GM11168 (cell line): ENCODE data around the gene DNAJC6.

Experiments
- in situ Hi-C: fragments of 300-500 bp; cut with MboI; formaldehyde crosslinking; loops from one replicate; pipeline ENCODE4 v1.12.0; 2022; ENCODE audit warnings: low sequenced_read_pairs; ENCODE audit not compliant: unreplicated experiment

DNAJC6 gene

GRCh38 chr1:65395887-65396612 is 86.7 kb downstream of the DNAJC6 start:
- in situ Hi-C loops: no loop called here

- in situ Hi-C loops: no loop called here
Observed at GRCh38 chr1:65398083-65398482, 88.7 kb downstream of the DNAJC6 start.

DNA sequence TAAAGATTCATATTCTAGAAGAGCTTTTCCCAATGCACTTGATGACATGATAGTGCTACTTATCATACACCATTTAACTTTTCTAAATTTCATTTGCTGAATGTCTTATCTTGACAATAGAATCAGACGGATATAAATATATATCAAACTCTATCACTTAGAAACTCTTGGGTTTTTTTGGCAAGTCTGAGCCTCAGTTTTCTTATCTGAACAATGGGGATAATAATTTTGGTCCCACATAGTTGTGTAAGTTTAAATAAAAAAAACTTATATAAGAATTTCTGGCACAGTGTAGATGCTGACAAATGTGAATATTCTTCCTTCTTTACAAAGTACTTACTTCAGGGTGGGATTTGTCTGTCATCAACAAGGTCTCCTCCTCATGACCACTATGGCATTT is 89.7 kb downstream of the DNAJC6 start:
- in situ Hi-C loops: no loop called here

- in situ Hi-C loops: no loop called here
Observed at GRCh38 chr1:65401612-65402011, 92.3 kb downstream of the DNAJC6 start.

- in situ Hi-C loops: no loop called here
Observed at GRCh38 chr1:65404941-65405340, 95.6 kb downstream of the DNAJC6 start.

GRCh38 chr1:65407877-65408276 is 98.5 kb downstream of the DNAJC6 start:
- in situ Hi-C loops: no loop called here

- in situ Hi-C loops: no loop called here
Observed at GRCh38 chr1:65409314-65409713, 100.0 kb downstream of the DNAJC6 start.

GRCh38 chr1:65409816-65410326 is 100.5 kb downstream of the DNAJC6 start:
- in situ Hi-C loops: no loop called here

DNA sequence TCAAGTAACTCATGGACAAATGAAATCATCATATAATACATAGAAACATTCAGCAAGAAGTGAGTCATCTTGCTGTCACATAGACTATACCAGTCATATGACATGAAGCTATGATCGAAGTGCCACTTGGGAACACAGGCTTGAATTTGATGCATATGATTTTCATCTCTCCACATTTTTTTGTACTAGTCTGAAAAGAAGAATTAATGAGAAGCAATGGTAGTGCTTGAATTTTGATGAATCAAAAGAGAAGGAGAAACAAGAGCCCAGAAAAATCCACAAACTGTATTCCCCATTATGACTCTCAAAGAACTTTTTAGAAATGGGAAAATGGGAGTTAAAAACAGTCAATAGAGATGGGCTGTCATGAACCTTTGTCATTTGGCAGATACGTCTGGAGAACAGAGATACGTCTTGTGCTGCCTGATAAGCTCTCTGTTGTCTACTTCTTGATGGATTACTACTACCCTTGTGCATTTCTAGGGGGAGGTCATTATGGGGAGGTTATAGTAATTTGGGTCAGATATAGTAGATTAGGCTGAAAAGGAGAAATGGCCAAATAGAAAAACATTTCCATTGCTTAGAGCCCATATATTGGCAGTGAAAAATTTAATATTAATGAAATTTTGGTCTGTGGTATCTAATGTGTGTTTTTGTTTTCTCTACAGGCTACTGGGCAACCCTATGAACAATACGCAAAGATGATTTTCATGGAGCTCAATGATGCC is 103.1 kb downstream of the DNAJC6 start:
- in situ Hi-C loops: no loop called here

DNA sequence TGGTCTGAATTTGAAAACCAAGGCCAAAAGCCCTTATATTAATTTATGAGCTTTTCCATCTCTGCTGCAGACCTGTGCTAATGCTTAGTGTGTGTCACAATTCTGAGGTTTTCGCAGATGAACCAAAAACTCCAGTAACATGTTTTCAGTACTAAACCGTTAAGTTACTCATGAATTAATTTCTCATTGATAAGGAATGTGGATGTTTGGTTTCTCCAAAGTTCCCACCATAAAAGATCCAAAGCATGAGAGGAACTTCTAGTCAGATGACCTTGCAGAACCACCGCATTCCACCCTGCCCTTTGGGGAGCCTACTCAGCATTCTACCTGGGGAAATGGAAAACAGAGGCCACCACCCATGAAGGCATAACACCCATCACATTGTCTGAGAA is 103.6 kb downstream of the DNAJC6 start:
- in situ Hi-C loops: no loop called here

- in situ Hi-C loops: no loop called here
Observed at GRCh38 chr1:65414538-65414937, 105.2 kb downstream of the DNAJC6 start.

DNA sequence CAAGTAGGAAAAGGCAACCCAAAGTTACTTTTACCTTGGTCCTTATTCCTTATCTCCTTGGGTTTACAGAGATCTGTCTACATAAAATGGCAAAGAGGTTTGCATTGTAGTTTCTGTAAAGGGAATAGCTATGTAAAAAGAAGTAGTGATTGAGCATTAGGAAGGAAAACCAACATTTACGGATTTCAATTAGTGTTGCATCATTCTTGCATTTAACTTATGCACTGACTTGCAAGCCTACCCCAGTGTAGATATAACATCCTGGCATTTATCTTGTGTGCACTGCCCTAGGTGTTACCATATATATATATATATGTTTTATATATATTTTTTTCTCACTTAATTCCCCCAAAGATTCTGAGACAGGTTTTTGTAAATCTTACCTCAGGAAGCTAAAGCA is 107.4 kb downstream of the DNAJC6 start:
- in situ Hi-C loops: no loop called here

GRCh38 chr1:65417729-65418128 is 108.4 kb downstream of the DNAJC6 start:
- in situ Hi-C loops: no loop called here

- in situ Hi-C loops: no loop called here
Observed at GRCh38 chr1:65418522-65419185, 109.3 kb downstream of the DNAJC6 start.

DNA sequence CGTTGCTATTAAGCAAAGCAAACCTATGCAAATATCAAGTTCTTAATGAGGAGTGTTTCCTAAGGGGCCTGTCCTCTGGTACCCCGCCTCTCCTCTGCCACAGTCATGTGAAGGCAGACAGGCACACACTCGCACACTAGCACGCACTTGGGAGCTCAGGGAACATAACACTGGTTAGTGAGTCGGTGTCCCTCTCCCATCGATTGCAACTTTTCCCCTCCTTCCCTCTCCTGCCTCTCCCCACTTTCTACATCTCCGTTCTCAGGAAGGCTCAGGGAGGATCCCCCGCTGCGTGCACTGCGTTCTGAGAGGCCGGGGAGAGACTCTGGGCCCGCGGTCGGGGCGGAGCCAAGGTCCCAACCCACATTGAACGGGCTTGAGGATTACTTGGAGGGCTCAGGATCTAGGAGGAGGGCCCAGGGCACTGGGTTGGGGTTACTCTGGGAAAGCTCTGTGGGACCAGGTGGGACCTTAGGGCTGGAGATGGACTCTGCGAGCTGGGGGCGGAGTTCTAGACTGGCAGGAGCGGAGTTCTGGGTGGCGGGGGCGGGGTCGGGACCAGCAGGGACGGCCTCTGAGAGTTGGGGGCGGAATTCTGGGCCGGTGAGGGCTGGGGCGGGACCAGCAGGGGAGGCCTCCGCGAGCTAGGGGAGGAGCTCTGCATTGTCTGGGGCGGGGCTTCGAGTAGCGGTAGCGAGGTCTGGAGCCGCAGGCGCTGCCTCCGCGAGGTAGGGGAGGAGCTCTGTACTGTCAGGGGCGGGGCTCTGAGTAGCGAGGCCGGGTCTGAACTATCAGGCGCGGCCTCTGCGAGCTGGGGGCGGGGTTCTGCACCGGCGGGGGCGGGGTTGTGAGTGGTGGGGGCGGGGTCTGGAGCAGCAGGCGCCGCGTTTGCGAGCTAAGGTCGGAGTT is 110.6 kb downstream of the DNAJC6 start:
- in situ Hi-C loops: no loop called here

DNA sequence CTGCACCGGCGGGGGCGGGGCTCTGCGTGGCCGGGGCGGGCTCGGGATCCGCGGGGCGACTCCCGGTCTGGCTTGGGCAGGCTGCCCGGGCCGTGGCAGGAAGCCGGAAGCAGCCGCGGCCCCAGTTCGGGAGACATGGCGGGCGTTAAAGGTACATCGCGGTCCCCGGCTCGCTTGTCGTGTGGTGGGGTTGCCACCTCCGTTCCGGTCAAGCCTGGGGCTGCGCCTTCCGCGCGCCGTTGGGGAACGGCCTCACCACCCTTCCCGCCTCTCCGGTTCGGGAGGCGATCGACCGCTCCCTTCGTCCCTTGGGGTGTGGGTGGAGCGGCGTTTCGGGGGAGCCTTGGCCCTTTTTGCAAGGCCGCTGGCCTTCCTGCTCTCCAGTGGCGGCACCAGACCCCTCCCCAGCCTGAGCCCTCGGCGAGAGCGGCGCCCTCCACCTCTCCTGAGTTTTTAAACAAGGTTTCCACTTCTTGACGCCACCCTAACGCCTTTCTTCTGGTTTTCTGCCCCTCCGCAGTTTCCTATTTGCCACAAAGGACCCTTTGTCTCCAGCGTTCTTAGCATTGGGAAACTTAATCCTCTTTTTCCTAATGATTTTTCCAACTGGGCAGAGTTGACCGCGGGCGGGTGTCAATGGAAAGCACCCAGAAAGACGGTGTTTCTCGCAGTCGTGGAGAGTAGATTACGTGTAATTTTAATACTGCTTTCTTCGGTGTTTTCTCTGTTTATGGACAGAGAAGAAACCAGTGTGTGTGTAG is 111.4 kb downstream of the DNAJC6 start, which contains the start of the genes LEPR and LEPROT:
Gene LEPR (plus strand): TSS at position 79 of the 761 bp plus-strand sequence. CDS start 144,898 bp downstream, outside the sequence.
Gene LEPROT (plus strand): TSS at position 79 of the 761 bp plus-strand sequence. CDS start 57 bp downstream, at position 136.
- in situ Hi-C loops: no loop called here

DNA sequence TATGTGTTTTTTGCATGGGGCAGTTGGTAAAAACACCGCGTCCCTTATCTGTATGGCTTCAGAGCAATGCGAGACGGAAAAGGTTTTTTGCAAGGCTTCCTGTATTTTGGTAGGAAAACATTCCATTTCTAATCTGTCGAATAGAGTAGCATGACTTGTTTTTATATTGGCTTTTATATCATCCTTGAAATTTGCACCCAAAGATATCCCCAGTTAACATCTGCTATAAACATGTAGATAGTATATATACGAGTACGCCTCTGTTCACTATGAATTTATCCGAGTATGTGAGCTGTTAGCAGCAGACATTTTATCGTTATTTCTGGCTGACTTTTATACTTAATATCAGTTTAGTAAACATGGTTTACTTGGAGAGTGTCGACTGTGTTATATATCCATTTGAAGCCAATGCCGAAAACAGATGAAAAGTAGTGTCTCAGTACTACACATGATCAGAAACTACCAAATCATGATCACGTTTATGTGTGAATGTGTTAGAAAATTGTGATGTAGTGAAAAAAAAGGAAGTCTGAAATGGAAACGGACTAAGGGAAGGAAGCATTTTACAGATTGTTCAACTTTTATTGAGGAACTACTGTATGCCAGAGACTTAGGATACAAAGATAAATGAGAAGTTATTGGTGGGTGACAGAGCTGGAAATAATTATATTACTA is 112.1 kb downstream of the DNAJC6 start:
- in situ Hi-C loops: no loop called here
